ENCODE measurements around the gene ARHGAP19.

DNA sequence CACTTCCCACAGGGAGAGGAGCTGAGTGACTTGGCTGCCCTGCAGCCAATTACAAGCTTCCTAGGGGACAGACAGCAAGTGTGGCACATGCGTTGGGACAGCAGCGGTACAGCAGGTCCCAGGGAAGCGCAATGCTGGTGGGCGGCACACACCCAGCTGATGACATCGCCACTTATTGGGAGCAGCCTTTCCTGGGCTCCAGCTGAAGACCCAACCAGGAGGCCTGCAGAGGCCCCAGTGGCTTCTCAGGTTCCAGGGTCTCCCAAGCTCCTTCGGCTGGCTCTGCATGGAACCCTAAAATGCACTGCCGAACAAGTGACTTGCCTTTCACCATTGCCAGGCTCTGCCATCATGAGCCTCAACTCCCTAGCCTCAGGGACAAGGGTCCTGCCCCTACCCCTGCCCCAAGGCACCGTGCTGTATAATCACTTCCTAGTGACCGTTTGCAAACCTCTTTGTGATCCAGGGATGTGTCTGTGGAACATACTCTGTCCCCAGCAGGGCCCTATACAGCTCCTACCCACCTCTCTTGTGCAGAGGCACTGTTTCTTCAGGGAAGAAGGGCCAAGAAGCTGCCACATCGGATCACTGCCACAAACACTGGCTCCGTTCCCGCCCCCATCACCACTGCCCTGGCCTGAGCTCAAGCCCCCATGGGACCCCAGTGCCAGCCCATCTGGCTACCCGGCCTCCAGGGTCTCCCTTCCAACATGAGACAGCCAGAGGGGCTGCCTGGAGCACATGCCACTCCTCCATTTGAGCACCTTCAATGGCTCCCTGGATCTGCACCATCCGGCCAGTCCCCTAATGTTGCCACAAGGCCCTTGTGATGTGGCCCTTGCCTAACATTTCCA lies 87.4 kb downstream of the ARHGAP19 start:
- TF ChIP-seq, protein P1, sequence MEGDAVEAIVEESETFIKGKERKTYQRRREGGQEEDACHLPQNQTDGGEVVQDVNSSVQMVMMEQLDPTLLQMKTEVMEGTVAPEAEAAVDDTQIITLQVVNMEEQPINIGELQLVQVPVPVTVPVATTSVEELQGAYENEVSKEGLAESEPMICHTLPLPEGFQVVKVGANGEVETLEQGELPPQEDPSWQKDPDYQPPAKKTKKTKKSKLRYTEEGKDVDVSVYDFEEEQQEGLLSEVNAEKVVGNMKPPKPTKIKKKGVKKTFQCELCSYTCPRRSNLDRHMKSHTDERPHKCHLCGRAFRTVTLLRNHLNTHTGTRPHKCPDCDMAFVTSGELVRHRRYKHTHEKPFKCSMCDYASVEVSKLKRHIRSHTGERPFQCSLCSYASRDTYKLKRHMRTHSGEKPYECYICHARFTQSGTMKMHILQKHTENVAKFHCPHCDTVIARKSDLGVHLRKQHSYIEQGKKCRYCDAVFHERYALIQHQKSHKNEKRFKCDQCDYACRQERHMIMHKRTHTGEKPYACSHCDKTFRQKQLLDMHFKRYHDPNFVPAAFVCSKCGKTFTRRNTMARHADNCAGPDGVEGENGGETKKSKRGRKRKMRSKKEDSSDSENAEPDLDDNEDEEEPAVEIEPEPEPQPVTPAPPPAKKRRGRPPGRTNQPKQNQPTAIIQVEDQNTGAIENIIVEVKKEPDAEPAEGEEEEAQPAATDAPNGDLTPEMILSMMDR (IDR thresholded peaks at IDR 0.05; ENCODE audit: low read length): no peak
- TF ChIP-seq EZH2 (IDR thresholded peaks at IDR 0.05; ENCODE audit: borderline replicate concordance, low read length): no peak
